Adrenal gland (tissue), 5 donors: ENCODE results near the gene FAM131C.

ENCODE experiments used
- CTCF ChIP-seq, 6 experiments: fragments of 450-650 bp in 4 of 6; fragments of 200-600 bp in 2 of 6; sonication (generic) in 1 of 6; IDR thresholded peaks; 1 replicate in 5 of 6; 2 replicates in 1 of 6; pipeline versions ENCODE4 v1.5.1 to v1.8.0; 2016 to 2021; ENCODE audit warnings: antibody characterized with exemption in 6 of 6, mild to moderate bottlenecking in 2 of 6, moderate library complexity in 1 of 6
- POLR2A ChIP-seq, 2 donors: fragments of 450-650 bp; IDR thresholded peaks; one replicate each; pipeline ENCODE4 v1.6.1; 2017; ENCODE audit warnings: antibody characterized with exemption in 2 of 2, mild to moderate bottlenecking in 2 of 2, moderate library complexity in 1 of 2
- donor health status: DM: no; HTN: no; CAD: no.

- no peak for TF ChIP-seq CTCF (IDR thresholded peaks at IDR 0.05)
- TF ChIP-seq POLR2A (IDR thresholded peaks at IDR 0.05), result no peak
Observed at GRCh38 chr1:16050328-16050727, 23.1 kb downstream of the FAM131C start.
